SK-N-SH treated with all-trans-retinoic acid at 6 μM for 48 hours (cell line): ENCODE results near the gene VTA1.
"Not testable (repeated sequence)": the region's sequence is repeated elsewhere in the genome, so short reads cannot be mapped to it uniquely, and the experiment has no call there.

Experiments
- BACH2 ChIP-seq: fragments of 250-450 bp; sonication (Bioruptor Pico); IDR thresholded peaks from 2 replicates; pipeline ENCODE4 v1.9.0; 2021; ENCODE audit warnings: mild to moderate bottlenecking, borderline replicate concordance
- ESRRG ChIP-seq: fragments of 250-450 bp; sonication (Bioruptor Pico); IDR thresholded peaks from 2 replicates; pipeline ENCODE4 v1.6.1; 2021; ENCODE audit warnings: mild to moderate bottlenecking
- GLIS3 ChIP-seq: fragments of 250-450 bp; sonication (Bioruptor Pico); IDR thresholded peaks from 2 replicates; pipeline ENCODE4 v1.5.0; 2020; ENCODE audit warnings: mild to moderate bottlenecking, moderate library complexity
- OSR1 ChIP-seq: fragments of 250-450 bp; sonication (Bioruptor Pico); IDR thresholded peaks from 2 replicates; pipeline ENCODE4 v1.8.0; 2022; ENCODE audit warnings: moderate library complexity, mild to moderate bottlenecking, inconsistent platforms
- RARB ChIP-seq: fragments of 250-450 bp; sonication (Bioruptor Pico); IDR thresholded peaks from 2 replicates; pipeline ENCODE4 v1.8.0; 2021; ENCODE audit warnings: mild to moderate bottlenecking, moderate library complexity
- TOX ChIP-seq: fragments of 250-450 bp; sonication (Bioruptor Pico); IDR thresholded peaks from 2 replicates; pipeline ENCODE4 v1.8.0; 2021; ENCODE audit warnings: mild to moderate bottlenecking, moderate library complexity, borderline replicate concordance
- ZFP30 ChIP-seq: fragments of 450-650 bp; formaldehyde crosslinking; IDR thresholded peaks from 2 replicates; pipeline ENCODE4 v1.5.0; 2022; ENCODE audit warnings: mild to moderate bottlenecking, moderate library complexity
- TF ChIP-seq, protein P1 (sequence below): fragments of 250-450 bp; sonication (Bioruptor Pico); IDR thresholded peaks from 2 replicates; pipeline ENCODE4 v1.8.0; 2020; ENCODE audit warnings: mild to moderate bottlenecking, moderate library complexity, borderline replicate concordance
- TF ChIP-seq, protein P2 (sequence below): fragments of 250-450 bp; sonication (Bioruptor Pico); IDR thresholded peaks from 2 replicates; pipeline ENCODE4 v1.8.0; 2021; ENCODE audit warnings: low read depth, mild to moderate bottlenecking, moderate library complexity, borderline replicate concordance

DNA sequence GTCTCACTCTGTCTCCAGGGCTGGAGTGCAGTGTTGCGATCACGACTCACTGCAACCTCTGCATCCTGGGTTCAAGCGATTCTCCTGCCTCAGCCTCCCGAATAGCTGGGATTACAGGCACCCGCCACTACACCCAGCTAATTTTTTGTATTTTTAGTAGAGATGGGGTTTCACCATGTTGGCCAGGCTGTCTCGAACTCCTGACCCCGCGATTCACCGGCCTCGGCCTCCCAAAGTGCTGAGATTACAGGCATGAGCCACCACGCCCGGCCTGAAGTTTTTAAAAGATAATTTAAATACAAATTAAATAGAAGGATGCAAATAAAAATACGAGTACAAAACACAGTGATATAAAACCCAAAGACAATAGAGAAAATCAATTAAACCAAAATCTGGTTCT is 5.5 kb upstream of the VTA1 start:
- TF ChIP-seq, protein P1, sequence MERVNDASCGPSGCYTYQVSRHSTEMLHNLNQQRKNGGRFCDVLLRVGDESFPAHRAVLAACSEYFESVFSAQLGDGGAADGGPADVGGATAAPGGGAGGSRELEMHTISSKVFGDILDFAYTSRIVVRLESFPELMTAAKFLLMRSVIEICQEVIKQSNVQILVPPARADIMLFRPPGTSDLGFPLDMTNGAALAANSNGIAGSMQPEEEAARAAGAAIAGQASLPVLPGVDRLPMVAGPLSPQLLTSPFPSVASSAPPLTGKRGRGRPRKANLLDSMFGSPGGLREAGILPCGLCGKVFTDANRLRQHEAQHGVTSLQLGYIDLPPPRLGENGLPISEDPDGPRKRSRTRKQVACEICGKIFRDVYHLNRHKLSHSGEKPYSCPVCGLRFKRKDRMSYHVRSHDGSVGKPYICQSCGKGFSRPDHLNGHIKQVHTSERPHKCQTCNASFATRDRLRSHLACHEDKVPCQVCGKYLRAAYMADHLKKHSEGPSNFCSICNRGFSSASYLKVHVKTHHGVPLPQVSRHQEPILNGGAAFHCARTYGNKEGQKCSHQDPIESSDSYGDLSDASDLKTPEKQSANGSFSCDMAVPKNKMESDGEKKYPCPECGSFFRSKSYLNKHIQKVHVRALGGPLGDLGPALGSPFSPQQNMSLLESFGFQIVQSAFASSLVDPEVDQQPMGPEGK = not testable (repeated sequence)
- TF ChIP-seq BACH2 (CRISPR knock-in tag); TOX (CRISPR knock-in tag); ESRRG (CRISPR knock-in tag); GLIS3 (CRISPR knock-in tag); RARB (CRISPR knock-in tag); OSR1; ZFP30 (CRISPR knock-in tag): not testable (repeated sequence)
- TF ChIP-seq, protein P2, sequence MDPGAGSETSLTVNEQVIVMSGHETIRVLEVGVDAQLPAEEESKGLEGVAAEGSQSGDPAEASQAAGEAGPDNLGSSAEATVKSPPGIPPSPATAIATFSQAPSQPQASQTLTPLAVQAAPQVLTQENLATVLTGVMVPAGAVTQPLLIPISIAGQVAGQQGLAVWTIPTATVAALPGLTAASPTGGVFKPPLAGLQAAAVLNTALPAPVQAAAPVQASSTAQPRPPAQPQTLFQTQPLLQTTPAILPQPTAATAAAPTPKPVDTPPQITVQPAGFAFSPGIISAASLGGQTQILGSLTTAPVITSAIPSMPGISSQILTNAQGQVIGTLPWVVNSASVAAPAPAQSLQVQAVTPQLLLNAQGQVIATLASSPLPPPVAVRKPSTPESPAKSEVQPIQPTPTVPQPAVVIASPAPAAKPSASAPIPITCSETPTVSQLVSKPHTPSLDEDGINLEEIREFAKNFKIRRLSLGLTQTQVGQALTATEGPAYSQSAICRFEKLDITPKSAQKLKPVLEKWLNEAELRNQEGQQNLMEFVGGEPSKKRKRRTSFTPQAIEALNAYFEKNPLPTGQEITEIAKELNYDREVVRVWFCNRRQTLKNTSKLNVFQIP (CRISPR knock-in tag) = not testable (repeated sequence)
